ENCODE measurements around the gene CRYBG1.

CRYBG1 gene

GRCh38 chr6:106512048-106512967, 151.8 kb downstream of the CRYBG1 start:
- Histone ChIP-seq H3K79me1 (ENCODE audit: low read depth, low read length) (no peaks in the 10 kb centered on the region), H2BK120ac (ENCODE audit: low read depth, low read length) (no peak overlapping the region), H3K36me3 (replicated peaks in 1 of 2; ENCODE audit: control insufficient read depth in 2 of 2, insufficient read depth in 2 of 2, low read length in 2 of 2) (no peaks in the 10 kb centered on the region), H3K18ac (ENCODE audit: low read length) (peak overlapping the region; percentile 73), H3K9ac (ENCODE audit: low read depth, low read length, poor library complexity) (no peak overlapping the region), H2AK5ac (ENCODE audit: low read depth, low read length) (peak overlapping the region; percentile 46), H3K27ac (replicated peaks; ENCODE audit: low read length) (no peak overlapping the region), H3K4ac (ENCODE audit: low read length) (no peak overlapping the region), H3K4me2 (ENCODE audit: insufficient read depth, low read length, poor library complexity, severe bottlenecking) (peak overlapping the region; percentile 57), H2BK12ac (ENCODE audit: low read length) (no peak overlapping the region), H3K23ac (ENCODE audit: low read depth, low read length, poor library complexity) (no peak overlapping the region), H3K4me1 (ENCODE audit: control insufficient read depth in 2 of 2, insufficient read depth in 1 of 2, low read depth in 1 of 2, low read length in 2 of 2) (peaks cover 0 to 10% of the 10 kb centered on the region in 2 donors), H3K14ac (ENCODE audit: low read length) (no peak overlapping the region), H3K4me3 (ENCODE audit: low read length in 2 of 2) (peak overlapping the region in 1 of 2 donors; percentile 42), H3K27me3 (ENCODE audit: control insufficient read depth in 3 of 3, insufficient read depth in 3 of 3, low read depth in 1 of 3, low read length in 3 of 3) (peaks cover 32 to 87% (median 67%) of the 10 kb centered on the region in 3 experiments), H2AFZ (ENCODE audit: low read length) (peak overlapping the region; percentile 89), H2BK15ac (ENCODE audit: low read length) (no peak overlapping the region), H4K91ac (ENCODE audit: low read depth, low read length, poor library complexity) (no peak overlapping the region), H4K8ac (ENCODE audit: low read depth, low read length) (no peak overlapping the region), H2BK5ac (ENCODE audit: low read length) (peak overlapping the region; percentile 0), H3K9me3 (replicated peaks in 1 of 2; ENCODE audit: control insufficient read depth in 2 of 2, insufficient read depth in 1 of 2, low read depth in 1 of 2, low read length in 2 of 2) (peaks cover 0 to 6% of the 10 kb centered on the region in 2 donors)
- no CpG with 5 or more reads among the region's 90 CpGs for WGBS, 2 donors (ENCODE audit: extremely low coverage in 2 of 2, insufficient read length in 2 of 2, insufficient replicate concordance in 1 of 2)
- peak; percentile 36 for DNase-seq (ENCODE audit: low spot score)

DNA sequence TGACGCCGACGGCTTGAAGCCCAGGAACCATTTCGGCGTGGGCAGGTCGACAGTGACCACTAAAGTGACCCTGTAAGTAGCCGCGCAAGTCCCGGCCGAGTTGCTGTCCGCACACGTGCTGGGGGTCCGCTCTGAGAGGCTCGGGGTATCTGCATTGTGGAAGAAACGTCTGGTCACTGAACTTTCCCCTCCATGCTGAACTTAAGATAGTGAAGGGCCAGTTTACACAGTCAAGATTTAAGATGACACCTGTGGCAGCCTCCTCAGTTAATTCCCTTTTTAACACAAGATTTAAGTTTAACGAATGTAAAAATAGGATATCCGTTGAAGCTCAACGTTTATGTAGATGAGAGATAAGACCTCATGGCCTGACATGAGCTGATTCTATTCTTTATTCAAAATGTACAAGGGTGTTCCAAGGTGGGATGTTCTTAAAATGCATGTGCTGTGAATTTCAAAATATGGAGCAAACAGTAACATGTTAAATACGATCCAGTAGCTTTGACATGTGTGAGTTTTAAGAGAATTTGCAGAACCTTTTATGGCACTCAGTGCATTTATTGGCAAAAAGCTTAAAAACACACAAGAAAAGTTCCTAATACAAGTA, 152.6 kb downstream of the CRYBG1 start:
- Histone ChIP-seq H4K8ac (ENCODE audit: low read depth, low read length) (no peak overlapping the region), H3K4me3 (ENCODE audit: low read length in 2 of 2) (no peak overlapping the region), H2BK5ac (ENCODE audit: low read length) (no peak overlapping the region), H3K9me3 (replicated peaks in 1 of 2; ENCODE audit: control insufficient read depth in 2 of 2, insufficient read depth in 1 of 2, low read depth in 1 of 2, low read length in 2 of 2) (peaks cover 0 to 6% of the 10 kb centered on the region in 2 donors), H3K4me2 (ENCODE audit: insufficient read depth, low read length, poor library complexity, severe bottlenecking) (peak overlapping the region; percentile 57), H2BK12ac (ENCODE audit: low read length) (no peak overlapping the region), H2AK5ac (ENCODE audit: low read depth, low read length) (no peak overlapping the region), H3K79me1 (ENCODE audit: low read depth, low read length) (no peaks in the 10 kb centered on the region), H3K27me3 (ENCODE audit: control insufficient read depth in 3 of 3, insufficient read depth in 3 of 3, low read depth in 1 of 3, low read length in 3 of 3) (peaks cover 32 to 80% (median 59%) of the 10 kb centered on the region in 3 experiments), H3K9ac (ENCODE audit: low read depth, low read length, poor library complexity) (no peak overlapping the region), H2BK120ac (ENCODE audit: low read depth, low read length) (no peak overlapping the region), H3K27ac (replicated peaks; ENCODE audit: low read length) (no peak overlapping the region), H3K36me3 (replicated peaks in 1 of 2; ENCODE audit: control insufficient read depth in 2 of 2, insufficient read depth in 2 of 2, low read length in 2 of 2) (no peaks in the 10 kb centered on the region), H2BK15ac (ENCODE audit: low read length) (no peak overlapping the region), H3K4me1 (ENCODE audit: control insufficient read depth in 2 of 2, insufficient read depth in 1 of 2, low read depth in 1 of 2, low read length in 2 of 2) (peaks cover 0 to 10% of the 10 kb centered on the region in 2 donors), H3K23ac (ENCODE audit: low read depth, low read length, poor library complexity) (no peak overlapping the region), H2AFZ (ENCODE audit: low read length) (peak overlapping the region; percentile 89), H3K18ac (ENCODE audit: low read length) (no peak overlapping the region), H3K4ac (ENCODE audit: low read length) (no peak overlapping the region), H3K14ac (ENCODE audit: low read length) (no peak overlapping the region), H4K91ac (ENCODE audit: low read depth, low read length, poor library complexity) (no peak overlapping the region)
- DNase-seq (ENCODE audit: low spot score), result peak; percentile 23
- no CpG with 5 or more reads among the region's 19 CpGs for WGBS, 2 donors (ENCODE audit: extremely low coverage in 2 of 2, insufficient read length in 2 of 2, insufficient replicate concordance in 1 of 2)

GRCh38 chr6:106513808-106514582, 153.5 kb downstream of the CRYBG1 start:
- Histone ChIP-seq H4K91ac (ENCODE audit: low read depth, low read length, poor library complexity) (no peak overlapping the region), H2BK12ac (ENCODE audit: low read length) (no peak overlapping the region), H4K8ac (ENCODE audit: low read depth, low read length) (no peak overlapping the region), H3K27ac (replicated peaks; ENCODE audit: low read length) (no peak overlapping the region), H3K4me2 (ENCODE audit: insufficient read depth, low read length, poor library complexity, severe bottlenecking) (no peak overlapping the region), H3K36me3 (replicated peaks in 1 of 2; ENCODE audit: control insufficient read depth in 2 of 2, insufficient read depth in 2 of 2, low read length in 2 of 2) (no peaks in the 10 kb centered on the region), H3K18ac (ENCODE audit: low read length) (no peak overlapping the region), H3K4ac (ENCODE audit: low read length) (no peak overlapping the region), H3K9me3 (replicated peaks in 1 of 2; ENCODE audit: control insufficient read depth in 2 of 2, insufficient read depth in 1 of 2, low read depth in 1 of 2, low read length in 2 of 2) (no peaks in the 10 kb centered on the region), H3K23ac (ENCODE audit: low read depth, low read length, poor library complexity) (no peak overlapping the region), H2BK5ac (ENCODE audit: low read length) (no peak overlapping the region), H2BK15ac (ENCODE audit: low read length) (no peak overlapping the region), H3K4me1 (ENCODE audit: control insufficient read depth in 2 of 2, insufficient read depth in 1 of 2, low read depth in 1 of 2, low read length in 2 of 2) (peaks cover 0 to 10% of the 10 kb centered on the region in 2 donors), H3K4me3 (ENCODE audit: low read length in 2 of 2) (no peak overlapping the region), H3K9ac (ENCODE audit: low read depth, low read length, poor library complexity) (no peak overlapping the region), H3K79me1 (ENCODE audit: low read depth, low read length) (no peaks in the 10 kb centered on the region), H2AFZ (ENCODE audit: low read length) (no peak overlapping the region), H2AK5ac (ENCODE audit: low read depth, low read length) (no peak overlapping the region), H3K27me3 (ENCODE audit: control insufficient read depth in 3 of 3, insufficient read depth in 3 of 3, low read depth in 1 of 3, low read length in 3 of 3) (peaks cover 32 to 75% (median 51%) of the 10 kb centered on the region in 3 experiments), H3K14ac (ENCODE audit: low read length) (no peak overlapping the region), H2BK120ac (ENCODE audit: low read depth, low read length) (no peak overlapping the region)
- no peak for DNase-seq (ENCODE audit: low spot score)
- no CpG with 5 or more reads among the region's 3 CpGs for WGBS, 2 donors (ENCODE audit: extremely low coverage in 2 of 2, insufficient read length in 2 of 2, insufficient replicate concordance in 1 of 2)

Data from neuronal stem cell (in vitro differentiated cells).